A549 (cell line): Measurements from ENCODE around the gene STPG4. TPM values are rescaled to one million over a fixed set of nuclear protein-coding genes. Genes with fewer than 3 reads are reported as not detected.

Experiments
- ATAC-seq, 2 experiments: fragments of 200-7000 bp in 1 of 2; fragments of >200 bp in 1 of 2; cut with Nextera tagmentation in 1 of 2; cut with Tn5 transposase in 1 of 2; 3 replicates each; pipeline versions ENCODE4 v1.8.0 to v1.9.1; 2018 to 2020; ENCODE audit warnings: mild to moderate bottlenecking in 1 of 2, moderate library complexity in 1 of 2
- CTCF ChIA-PET: fragments of 300-600 bp; sonication (Branson Sonifier 250); formaldehyde crosslinking; extraction: SDS; loops from one replicate; lab custom pipeline; 2021; ENCODE audit warnings: antibody characterized with exemption, inconsistent platforms; lab: Yijun Ruan, JAX
- POLR2A ChIA-PET: fragments of 350-600 bp; formaldehyde crosslinking; extraction: SDS; loops from one replicate; lab custom pipeline; 2021; ENCODE audit warnings: antibody characterized with exemption, inconsistent platforms; lab: Yijun Ruan, JAX
- DNase-seq, 2 experiments: peaks; one replicate each; pipeline versions ENCODE4 v3.0.0 to v3.0.0-alpha.2; 2011 to 2016; ENCODE audit warnings: low read depth in 1 of 2, low spot score in 1 of 2
- FAIRE-seq: peaks from 2 replicates; lab custom pipeline; 2011; peaks lifted over from hg19 to GRCh38; lab: Jason Lieb, UNC
- H3K27ac ChIP-seq, 2 experiments: fragments of >200 bp; sonication (Bioruptor Twin); formaldehyde crosslinking; 3 replicates each; pipeline ENCODE4 v1.5.1; 2016 to 2017
- H3K4me1 ChIP-seq: fragments of >200 bp; sonication (Bioruptor Twin); formaldehyde crosslinking; 3 replicates; pipeline ENCODE4 v1.6.1; 2016
- H3K4me2 ChIP-seq: fragments of >200 bp; sonication (Bioruptor Twin); formaldehyde crosslinking; 3 replicates; pipeline ENCODE4 v1.6.1; 2016
- H3K4me3 ChIP-seq: fragments of >200 bp; sonication (Bioruptor Twin); formaldehyde crosslinking; 3 replicates; pipeline ENCODE4 v1.5.1; 2016
- H3K9me3 ChIP-seq: fragments of >200 bp; sonication (Bioruptor Twin); formaldehyde crosslinking; 3 replicates; pipeline ENCODE4 v1.6.1; 2016
- BHLHE40 ChIP-seq: IDR thresholded peaks from 2 replicates; pipeline ENCODE4 v1.6.1; 2012; ENCODE audit warnings: low read depth, low read length, inconsistent platforms
- CTCF ChIP-seq: fragments of >200 bp; sonication (Bioruptor Twin); formaldehyde crosslinking; IDR thresholded peaks from 3 replicates; pipeline ENCODE4 v1.5.1; 2016
- E2F6 ChIP-seq: IDR thresholded peaks from 2 replicates; pipeline ENCODE4 v1.6.1; 2012; ENCODE audit warnings: low read depth, borderline replicate concordance
- EHF ChIP-seq: fragments of 250-450 bp; sonication (Bioruptor Pico); IDR thresholded peaks from 2 replicates; pipeline ENCODE4 v1.5.0; 2020; ENCODE audit warnings: mild to moderate bottlenecking
- EHMT2 ChIP-seq: fragments of 200-600 bp; sonication (generic); IDR thresholded peaks from 2 replicates; pipeline ENCODE4 v1.6.1; 2016; ENCODE audit warnings: antibody characterized with exemption, low read depth, mild to moderate bottlenecking, moderate library complexity
- ESRRA ChIP-seq: fragments of 150-350 bp; IDR thresholded peaks from 2 replicates; pipeline ENCODE4 v1.6.1; 2014; ENCODE audit warnings: mild to moderate bottlenecking, low read length, borderline replicate concordance
- FOSB ChIP-seq: fragments of 250-450 bp; sonication (Bioruptor Pico); IDR thresholded peaks from 2 replicates; pipeline ENCODE4 v1.5.0; 2020; ENCODE audit warnings: mild to moderate bottlenecking, moderate library complexity
- FOSL2 ChIP-seq, 2 experiments: fragments of 450-650 bp in 1 of 2; fragments of >200 bp in 1 of 2; sonication (Bioruptor Twin) in 1 of 2; formaldehyde crosslinking; IDR thresholded peaks; 2 replicates each; pipeline versions ENCODE4 v1.5.0 to v1.6.1; 2016 to 2020; ENCODE audit warnings: mild to moderate bottlenecking in 1 of 2, moderate library complexity in 1 of 2
- HDAC2 ChIP-seq: fragments of 200-600 bp; sonication (generic); IDR thresholded peaks from 2 replicates; pipeline ENCODE4 v1.6.1; 2016
- HEYL ChIP-seq: fragments of 250-450 bp; sonication (Bioruptor Pico); IDR thresholded peaks from 2 replicates; pipeline ENCODE4 v1.8.0; 2021; ENCODE audit warnings: mild to moderate bottlenecking, moderate library complexity
- HOXA7 ChIP-seq: fragments of 250-450 bp; sonication (Bioruptor Pico); IDR thresholded peaks from 2 replicates; pipeline ENCODE4 v1.5.0; 2020; ENCODE audit warnings: mild to moderate bottlenecking, moderate library complexity
- HOXB5 ChIP-seq: fragments of 250-450 bp; sonication (Bioruptor Pico); IDR thresholded peaks from 2 replicates; pipeline ENCODE4 v1.5.0; 2020; ENCODE audit warnings: mild to moderate bottlenecking, moderate library complexity
- NPAS2 ChIP-seq: fragments of 250-450 bp; sonication (Bioruptor Pico); IDR thresholded peaks from 2 replicates; pipeline ENCODE4 v1.8.0; 2022; ENCODE audit warnings: mild to moderate bottlenecking, moderate library complexity, borderline replicate concordance
- NR3C1 ChIP-seq: fragments of >200 bp; sonication (Bioruptor Twin); formaldehyde crosslinking; IDR thresholded peaks from 3 replicates; pipeline ENCODE4 v1.6.1; 2017
- PBX3 ChIP-seq: IDR thresholded peaks from 2 replicates; pipeline ENCODE4 v1.6.1; 2012
- RAD21 ChIP-seq, 2 experiments: fragments of >200 bp in 1 of 2; sonication (Bioruptor Twin) in 1 of 2; formaldehyde crosslinking in 1 of 2; IDR thresholded peaks in 1 of 2; conservative IDR thresholded peaks in 1 of 2; 2 replicates in 1 of 2; 3 replicates in 1 of 2; pipeline ENCODE4 v1.6.1; 2012 to 2018; ENCODE audit warnings: inconsistent platforms in 1 of 2
- RCOR1 ChIP-seq: fragments of 150-350 bp; IDR thresholded peaks from 2 replicates; pipeline ENCODE4 v1.6.1; 2014; ENCODE audit warnings: antibody characterized with exemption, low read length, low read depth
- RNF2 ChIP-seq: fragments of 200-600 bp; sonication (generic); IDR thresholded peaks from 2 replicates; pipeline ENCODE4 v1.6.1; 2016; ENCODE audit warnings: low read depth, mild to moderate bottlenecking, antibody characterized with exemption, moderate library complexity, borderline replicate concordance
- ZSCAN20 ChIP-seq: fragments of 250-450 bp; sonication (Bioruptor Pico); IDR thresholded peaks from 2 replicates; pipeline ENCODE4 v1.8.0; 2022; ENCODE audit warnings: mild to moderate bottlenecking, moderate library complexity
- WGBS: methylation state at CpG from one replicate; pipeline ENCODE4 v1.1.6; 2017; ENCODE audit errors: missing lambda C conversion rate; 5-methylcytosine and 5-hydroxymethylcytosine counted together
- polyA plus RNA-seq, 4 experiments: library from polyadenylated mRNA; depleted of rRNA in 3 of 4; stranded (reverse); fragments of >200 nt; fragmentation: RNase III in 1 of 4; extraction: RNeasy Plus Mini Kit Qiagen cat#74134 plus additional on column Dnase treatment in 1 of 4; gene quantifications; 2 replicates in 3 of 4; 3 replicates in 1 of 4; pipeline ENCODE4 v1.2.3, GENCODE V29; 2011 to 2017

Gene STPG4
- polyA plus RNA-seq, 2 of the 4 experiments (the other 2 are of a cell fraction) = 0.05 to 0.13 TPM

- DNase-seq (no peak), ATAC-seq (no peak), FAIRE-seq (no peak)
- POLR2A ChIA-PET = no interaction called here
- H3K9me3 ChIP-seq = no peaks in the 10 kb centered on the region
- no peak overlapping the region for H3K4me3 ChIP-seq
- CTCF ChIA-PET = interaction anchor here (0.8 to 1.0 kb wide), 3 partner anchors 11 to 93 kb away, joined by 3 read pairs; no protein-coding TSS in a partner anchor
- peaks cover 30% of the 10 kb centered on the region for H3K4me1 ChIP-seq
- peak overlapping the region in 1 of 2 experiments; percentile 72; a peak in 4 of 6 replicates for H3K27ac ChIP-seq
- 91% methylated on average over 6 of the region's 6 CpGs for WGBS
- TF ChIP-seq FOSB (CRISPR knock-in tag) = no peak
- TF ChIP-seq PBX3 = no peak
- no peak for TF ChIP-seq HEYL
- TF ChIP-seq NR3C1 = no peak
- no peak for TF ChIP-seq CTCF
- no peak for TF ChIP-seq ESRRA
- no peak for TF ChIP-seq HDAC2
- H3K4me2 ChIP-seq = no peak overlapping the region
Measured at GRCh38 chr2:47083005-47083404, 72.1 kb downstream of the STPG4 start.

- no peak for ATAC-seq
- Histone ChIP-seq H3K4me3 (no peak overlapping the region), H3K4me2 (no peak overlapping the region), H3K27ac (peak overlapping the region; percentile 90 to 98; a peak in 5 of 6 replicates), H3K4me1 (peaks cover 50% of the 10 kb centered on the region), H3K9me3 (no peaks in the 10 kb centered on the region)
- WGBS = 93% methylated on average over 7 of the region's 7 CpGs
- ChIA-PET POLR2A (interaction anchor here (0.7 kb wide), 1 partner anchor 189 kb away, joined by 3 read pairs; no protein-coding TSS in a partner anchor), CTCF (interaction anchor here (0.7 kb wide), 1 partner anchor 132 kb away, joined by 4 read pairs; no protein-coding TSS in a partner anchor)
- DNase-seq = no peak
- no peak for FAIRE-seq
- TF ChIP-seq ZSCAN20 (CRISPR knock-in tag) = no peak
- TF ChIP-seq FOSL2 (IDR thresholded peaks at IDR 0.05) = no peak
- no peak for TF ChIP-seq FOSL2 (CRISPR knock-in tag; IDR thresholded peaks at IDR 0.05)
- TF ChIP-seq EHMT2 = no peak
- TF ChIP-seq RAD21 (conservative IDR thresholded peaks at IDR 0.05 in 1 of 2, IDR thresholded peaks at IDR 0.05 in 1 of 2) = no peak
- TF ChIP-seq E2F6 = no peak
- TF ChIP-seq HOXA7 = no peak
- TF ChIP-seq RNF2 = no peak
- no peak for TF ChIP-seq RCOR1
- TF ChIP-seq NPAS2 (CRISPR knock-in tag) = no peak
- TF ChIP-seq BHLHE40 = no peak
- no peak for TF ChIP-seq HOXB5
- no peak for TF ChIP-seq EHF
- TF ChIP-seq PBX3 = no peak
Measured at GRCh38 chr2:47080888-47081301, 74.2 kb downstream of the STPG4 start.
